ENCODE results near the gene DLG1. TPM values are rescaled to one million over a fixed set of nuclear protein-coding genes. Genes with fewer than 3 reads are reported as not detected.
"Not testable (repeated sequence)": the region's sequence is repeated elsewhere in the genome, so short reads cannot be mapped to it uniquely, and the experiment has no call there.

DLG1 gene
- total RNA-seq, 1 donor from 2014 or later: 60.1 TPM

DNA sequence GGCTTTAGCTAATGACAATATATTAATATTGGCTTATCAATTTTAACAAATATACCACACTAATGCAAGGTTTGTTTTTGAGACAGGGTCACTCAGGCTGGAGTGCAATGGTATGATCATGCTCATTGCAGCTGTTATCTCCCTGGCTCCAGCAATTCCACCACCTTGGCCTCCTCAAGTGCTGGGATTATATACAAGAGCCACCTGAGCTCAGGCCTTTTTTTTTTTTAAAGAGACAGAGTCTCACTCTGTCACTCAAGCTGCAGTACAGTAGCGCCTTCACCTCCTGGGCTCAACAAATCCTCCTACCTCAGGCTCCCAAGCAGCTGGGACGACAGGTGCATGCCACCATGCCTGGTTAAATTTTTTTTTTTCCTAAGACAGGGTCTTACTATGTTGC is 11.7 kb downstream of the DLG1 start:
- Histone ChIP-seq H3K27me3 (ENCODE audit: low read depth) (no peaks in the 10 kb centered on the region), H3K9me3 (replicated peaks) (no peaks in the 10 kb centered on the region), H3K27ac (replicated peaks) (no peak overlapping the region), H3K36me3 (peaks cover 55% of the 10 kb centered on the region), H3K4me3 (no peak overlapping the region), H3K4me1 (peaks cover 21% of the 10 kb centered on the region)
- DNase-seq: no peak
- intact Hi-C loops (cut with micrococcal nuclease): no loop called here
- TF ChIP-seq, protein P1, sequence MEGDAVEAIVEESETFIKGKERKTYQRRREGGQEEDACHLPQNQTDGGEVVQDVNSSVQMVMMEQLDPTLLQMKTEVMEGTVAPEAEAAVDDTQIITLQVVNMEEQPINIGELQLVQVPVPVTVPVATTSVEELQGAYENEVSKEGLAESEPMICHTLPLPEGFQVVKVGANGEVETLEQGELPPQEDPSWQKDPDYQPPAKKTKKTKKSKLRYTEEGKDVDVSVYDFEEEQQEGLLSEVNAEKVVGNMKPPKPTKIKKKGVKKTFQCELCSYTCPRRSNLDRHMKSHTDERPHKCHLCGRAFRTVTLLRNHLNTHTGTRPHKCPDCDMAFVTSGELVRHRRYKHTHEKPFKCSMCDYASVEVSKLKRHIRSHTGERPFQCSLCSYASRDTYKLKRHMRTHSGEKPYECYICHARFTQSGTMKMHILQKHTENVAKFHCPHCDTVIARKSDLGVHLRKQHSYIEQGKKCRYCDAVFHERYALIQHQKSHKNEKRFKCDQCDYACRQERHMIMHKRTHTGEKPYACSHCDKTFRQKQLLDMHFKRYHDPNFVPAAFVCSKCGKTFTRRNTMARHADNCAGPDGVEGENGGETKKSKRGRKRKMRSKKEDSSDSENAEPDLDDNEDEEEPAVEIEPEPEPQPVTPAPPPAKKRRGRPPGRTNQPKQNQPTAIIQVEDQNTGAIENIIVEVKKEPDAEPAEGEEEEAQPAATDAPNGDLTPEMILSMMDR (IDR thresholded peaks at IDR 0.05; ENCODE audit: borderline replicate concordance): no peak

DNA sequence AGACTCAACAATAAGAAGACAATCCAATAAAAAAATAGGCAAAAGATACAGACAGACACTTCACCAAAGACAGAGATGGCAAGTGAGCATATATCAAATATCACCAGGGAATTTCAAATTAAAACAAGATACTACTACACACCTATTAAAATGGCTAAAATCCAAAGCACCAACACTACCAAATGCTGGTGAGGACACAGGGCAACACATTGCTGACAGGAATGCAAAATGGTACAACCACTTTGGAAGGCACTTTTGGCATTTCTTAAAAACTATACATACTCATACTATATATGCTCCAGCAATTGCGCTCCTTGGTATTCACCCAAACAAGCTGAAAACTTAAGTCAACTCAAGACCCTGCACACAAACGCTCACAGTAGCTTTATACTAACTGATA is 12.9 kb downstream of the DLG1 start:
- TF ChIP-seq, protein P1 (IDR thresholded peaks at IDR 0.05; ENCODE audit: borderline replicate concordance): no peak
- no peaks in the 10 kb centered on the region for H3K27me3 ChIP-seq (ENCODE audit: low read depth)
- no peak overlapping the region for H3K27ac ChIP-seq (replicated peaks)
- no peak for DNase-seq
- no peaks in the 10 kb centered on the region for H3K9me3 ChIP-seq (replicated peaks)
- H3K4me3 ChIP-seq: no peak overlapping the region
- H3K4me1 ChIP-seq: peaks cover 13% of the 10 kb centered on the region
- peaks cover 62% of the 10 kb centered on the region for H3K36me3 ChIP-seq
- intact Hi-C loops (cut with micrococcal nuclease): no loop called here

DNA sequence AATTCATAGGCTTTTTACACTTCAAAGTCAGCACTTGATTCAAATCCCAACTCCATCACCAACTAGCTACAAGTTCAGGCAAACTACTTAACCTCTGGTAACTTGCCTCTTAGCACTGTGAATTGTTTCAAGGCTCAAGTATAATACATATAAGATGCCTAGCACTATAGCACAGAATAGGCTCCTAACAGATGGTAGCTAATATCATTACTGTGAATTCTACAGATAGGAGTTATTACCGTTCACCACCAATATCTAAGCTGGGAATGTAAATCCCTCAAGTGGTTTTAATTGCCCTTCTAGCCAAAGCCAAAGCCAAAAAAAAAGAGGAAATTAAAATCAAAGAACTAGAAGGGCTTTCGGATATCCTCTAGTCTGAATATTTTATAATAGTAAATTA is 15.4 kb downstream of the DLG1 start:
- H3K36me3 ChIP-seq: peaks cover 54% of the 10 kb centered on the region
- TF ChIP-seq, protein P1 (IDR thresholded peaks at IDR 0.05; ENCODE audit: borderline replicate concordance): no peak
- intact Hi-C loops (cut with micrococcal nuclease): no loop called here
- H3K4me1 ChIP-seq: no peaks in the 10 kb centered on the region
- no peaks in the 10 kb centered on the region for H3K27me3 ChIP-seq (ENCODE audit: low read depth)
- no peak overlapping the region for H3K27ac ChIP-seq (replicated peaks)
- no peak overlapping the region for H3K4me3 ChIP-seq
- no peak for DNase-seq
- no peaks in the 10 kb centered on the region for H3K9me3 ChIP-seq (replicated peaks)

DNA sequence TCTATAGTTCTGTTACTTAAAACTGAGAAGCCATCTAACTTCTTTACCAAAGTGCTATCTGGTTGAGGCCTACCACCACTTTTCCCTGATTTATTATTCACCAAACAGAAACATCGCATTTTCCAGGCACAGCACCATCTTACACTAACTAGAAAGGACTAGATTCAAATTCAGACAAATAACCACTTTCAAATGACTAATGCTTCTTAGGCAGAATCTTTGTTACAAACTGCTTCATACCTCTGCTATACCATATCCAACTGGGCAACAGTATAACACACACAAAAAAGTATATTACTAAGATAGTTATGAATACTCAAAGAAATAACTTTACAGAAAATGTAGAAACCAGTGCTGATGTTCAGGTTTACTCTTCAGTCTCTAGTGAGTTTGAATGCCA is 16.6 kb downstream of the DLG1 start:
- intact Hi-C loops (cut with micrococcal nuclease): no loop called here
- H3K27me3 ChIP-seq (ENCODE audit: low read depth): no peaks in the 10 kb centered on the region
- no peak overlapping the region for H3K4me3 ChIP-seq
- DNase-seq: no peak
- H3K9me3 ChIP-seq (replicated peaks): no peaks in the 10 kb centered on the region
- TF ChIP-seq, protein P1 (IDR thresholded peaks at IDR 0.05; ENCODE audit: borderline replicate concordance): no peak
- H3K27ac ChIP-seq (replicated peaks): no peak overlapping the region
- peaks cover 54% of the 10 kb centered on the region for H3K36me3 ChIP-seq
- H3K4me1 ChIP-seq: no peaks in the 10 kb centered on the region

DNA sequence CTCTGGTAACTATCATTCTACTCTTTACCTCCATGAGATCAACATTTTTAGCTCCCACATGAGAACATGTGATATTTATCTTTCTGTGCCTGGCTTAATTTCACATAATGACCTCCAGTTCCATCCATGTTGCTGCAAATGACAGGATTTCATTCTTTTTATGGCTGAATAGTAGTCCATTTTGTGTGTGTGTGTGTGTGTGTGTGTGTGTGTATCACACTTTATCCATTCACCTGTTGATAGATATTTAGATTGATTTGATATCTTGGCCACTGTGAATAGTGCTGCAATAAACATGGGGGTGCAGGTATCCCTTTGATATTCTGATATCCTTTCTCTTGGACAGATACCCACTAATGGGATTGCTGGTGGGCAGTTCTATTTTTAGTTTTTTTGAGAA is 18.3 kb downstream of the DLG1 start:
- no peak for DNase-seq
- H3K27me3 ChIP-seq (ENCODE audit: low read depth): no peaks in the 10 kb centered on the region
- intact Hi-C loops (cut with micrococcal nuclease): no loop called here
- H3K9me3 ChIP-seq (replicated peaks): no peaks in the 10 kb centered on the region
- no peak overlapping the region for H3K4me3 ChIP-seq
- H3K4me1 ChIP-seq: no peaks in the 10 kb centered on the region
- TF ChIP-seq, protein P1 (IDR thresholded peaks at IDR 0.05; ENCODE audit: borderline replicate concordance): no peak
- H3K27ac ChIP-seq (replicated peaks): no peak overlapping the region
- peaks cover 42% of the 10 kb centered on the region for H3K36me3 ChIP-seq

DNA sequence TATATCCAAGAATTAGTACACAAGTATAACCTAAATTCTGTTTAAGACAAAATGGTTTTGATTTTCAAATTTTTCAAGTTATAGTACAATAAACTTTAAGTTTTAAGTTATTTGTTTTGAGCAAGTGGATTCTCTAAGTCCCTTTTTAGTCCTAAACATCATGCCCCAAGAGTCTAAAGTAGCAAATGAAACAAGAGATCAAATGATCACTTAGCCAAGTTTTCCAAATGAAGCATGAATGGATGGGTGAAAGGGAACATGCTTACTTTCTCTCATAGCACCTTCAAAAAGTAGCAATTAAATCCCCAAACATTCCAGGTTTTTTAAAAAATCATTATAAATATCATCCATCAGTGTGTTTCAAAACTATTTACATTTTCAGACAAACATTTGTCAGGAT is 19.5 kb downstream of the DLG1 start:
- Histone ChIP-seq H3K27ac (replicated peaks) (no peak overlapping the region), H3K9me3 (replicated peaks) (no peaks in the 10 kb centered on the region), H3K36me3 (peaks cover 42% of the 10 kb centered on the region), H3K27me3 (ENCODE audit: low read depth) (no peaks in the 10 kb centered on the region), H3K4me1 (no peaks in the 10 kb centered on the region), H3K4me3 (no peak overlapping the region)
- TF ChIP-seq, protein P1 (IDR thresholded peaks at IDR 0.05; ENCODE audit: borderline replicate concordance): no peak
- intact Hi-C loops (cut with micrococcal nuclease): no loop called here
- DNase-seq: no peak

DNA sequence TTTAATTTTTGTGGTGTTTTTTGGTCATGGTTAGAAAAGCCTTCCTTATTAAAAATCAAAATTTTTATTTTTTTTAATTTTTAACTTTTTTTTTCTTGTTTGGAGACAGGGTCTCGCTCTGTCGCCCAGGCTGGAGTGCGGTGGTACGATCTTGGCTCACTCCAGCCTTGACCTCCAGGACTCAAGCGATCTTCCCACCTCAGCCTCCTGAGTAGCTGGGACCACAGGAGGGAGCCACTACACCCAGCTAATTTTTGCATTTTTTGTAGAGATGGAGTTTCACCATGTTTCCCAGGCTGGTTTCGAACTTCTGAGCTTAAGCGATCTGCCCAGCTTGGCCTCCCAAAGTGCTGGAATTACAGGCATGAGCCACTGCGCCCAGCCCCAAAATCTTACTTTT is 21.6 kb downstream of the DLG1 start:
- intact Hi-C loops (cut with micrococcal nuclease); H3K4me1 ChIP-seq; H3K9me3 ChIP-seq (replicated peaks); H3K4me3 ChIP-seq; H3K27me3 ChIP-seq (ENCODE audit: low read depth); H3K27ac ChIP-seq (replicated peaks); DNase-seq: not testable (repeated sequence)
- H3K36me3 ChIP-seq: peaks cover 30% of the 10 kb centered on the region

All from left ventricle myocardium inferior (tissue), 1 donor.